ENCODE measurements around the gene CANX.
"Not testable (repeated sequence)": the region's sequence is repeated elsewhere in the genome, so short reads cannot be mapped to it uniquely, and the experiment has no call there.

GRCh38 chr5:179661647-179662046 lies 37.1 kb upstream of the CANX start:
- TF ChIP-seq CTCF, POLR2A (IDR thresholded peaks at IDR 0.05): not testable (repeated sequence)

All from uterus (tissue), 2 donors.